ENCODE data around the gene FBLN1. TPM values are rescaled to one million over a fixed set of nuclear protein-coding genes. Genes with fewer than 3 reads are reported as not detected.

Gene FBLN1
- total RNA-seq, 2 donors from 2014 or later = 587 to 972 TPM

DNA sequence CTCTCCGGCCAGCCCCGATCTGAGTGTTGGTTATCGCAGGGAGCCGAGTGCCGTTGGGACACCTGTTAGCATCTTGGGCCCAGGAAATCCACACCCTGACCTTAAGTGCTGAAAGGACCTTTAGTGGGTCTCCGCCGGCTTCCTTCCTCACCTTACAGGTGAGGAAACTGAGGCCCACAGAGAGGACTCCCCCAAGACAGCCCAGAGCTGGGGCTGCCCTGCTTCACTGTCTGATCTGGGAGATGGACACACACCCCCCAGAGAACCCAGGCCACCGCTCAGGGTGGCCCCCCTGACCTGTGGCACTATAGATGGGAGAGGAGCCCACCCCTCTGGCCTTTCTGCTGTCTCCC is 73.6 kb downstream of the FBLN1 start:
- Histone ChIP-seq H3K4me1 (ENCODE audit: control insufficient read depth in 1 of 2, low read depth in 2 of 2) (no peaks in the 10 kb centered on the region), H3K27me3 (replicated peaks; ENCODE audit: insufficient read depth) (no peaks in the 10 kb centered on the region), H3K27ac (no peak overlapping the region), H3K4me3 (no peak overlapping the region), H3K36me3 (peaks cover 4% of the 10 kb centered on the region), H3K9me3 (peaks cover 3% of the 10 kb centered on the region)
- TF ChIP-seq, protein P1, sequence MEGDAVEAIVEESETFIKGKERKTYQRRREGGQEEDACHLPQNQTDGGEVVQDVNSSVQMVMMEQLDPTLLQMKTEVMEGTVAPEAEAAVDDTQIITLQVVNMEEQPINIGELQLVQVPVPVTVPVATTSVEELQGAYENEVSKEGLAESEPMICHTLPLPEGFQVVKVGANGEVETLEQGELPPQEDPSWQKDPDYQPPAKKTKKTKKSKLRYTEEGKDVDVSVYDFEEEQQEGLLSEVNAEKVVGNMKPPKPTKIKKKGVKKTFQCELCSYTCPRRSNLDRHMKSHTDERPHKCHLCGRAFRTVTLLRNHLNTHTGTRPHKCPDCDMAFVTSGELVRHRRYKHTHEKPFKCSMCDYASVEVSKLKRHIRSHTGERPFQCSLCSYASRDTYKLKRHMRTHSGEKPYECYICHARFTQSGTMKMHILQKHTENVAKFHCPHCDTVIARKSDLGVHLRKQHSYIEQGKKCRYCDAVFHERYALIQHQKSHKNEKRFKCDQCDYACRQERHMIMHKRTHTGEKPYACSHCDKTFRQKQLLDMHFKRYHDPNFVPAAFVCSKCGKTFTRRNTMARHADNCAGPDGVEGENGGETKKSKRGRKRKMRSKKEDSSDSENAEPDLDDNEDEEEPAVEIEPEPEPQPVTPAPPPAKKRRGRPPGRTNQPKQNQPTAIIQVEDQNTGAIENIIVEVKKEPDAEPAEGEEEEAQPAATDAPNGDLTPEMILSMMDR (IDR thresholded peaks at IDR 0.05) = no peak
- DNase-seq (ENCODE audit: low spot score) = no peak
- ATAC-seq (ENCODE audit: insufficient number of reproducible peaks, low FRiP score, low read depth) = no peak

DNA sequence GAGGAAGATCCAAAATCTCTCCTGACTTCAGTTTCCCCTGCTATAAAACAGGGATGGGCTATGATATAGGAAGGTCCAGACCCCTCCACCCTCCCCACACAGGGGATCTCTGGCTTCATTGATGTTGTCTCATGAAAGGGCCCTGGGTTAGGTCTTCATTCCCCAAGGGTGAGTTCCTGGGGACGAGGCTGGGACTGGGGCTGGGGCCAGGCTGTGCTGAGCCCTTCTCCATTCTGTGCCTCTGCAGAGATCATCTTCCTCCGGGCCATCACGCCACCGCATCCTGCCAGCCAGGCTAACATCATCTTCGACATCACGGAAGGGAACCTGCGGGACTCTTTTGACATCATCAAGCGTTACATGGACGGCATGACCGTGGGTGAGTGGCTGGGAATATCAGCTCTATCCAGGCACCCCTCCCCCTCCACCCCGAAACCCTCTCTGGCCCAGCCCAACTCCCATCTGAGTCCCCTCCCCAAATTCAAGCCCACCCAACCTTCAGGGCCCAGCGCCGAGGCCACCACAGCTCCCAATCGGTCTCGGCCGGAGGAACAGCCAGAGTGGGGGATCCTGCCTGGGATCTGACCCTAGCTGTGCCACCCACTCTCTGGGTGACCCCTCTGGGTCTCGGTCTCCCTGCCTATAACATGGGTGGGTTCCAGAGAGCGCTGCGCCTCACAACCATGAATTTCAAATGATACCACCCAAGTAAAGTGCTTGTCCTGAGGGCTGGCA is 74.2 kb downstream of the FBLN1 start:
- no peaks in the 10 kb centered on the region for H3K9me3 ChIP-seq
- no peaks in the 10 kb centered on the region for H3K27me3 ChIP-seq (replicated peaks; ENCODE audit: insufficient read depth)
- H3K4me1 ChIP-seq (ENCODE audit: control insufficient read depth in 1 of 2, low read depth in 2 of 2) = no peaks in the 10 kb centered on the region
- DNase-seq (ENCODE audit: low spot score) (no peak), ATAC-seq (ENCODE audit: insufficient number of reproducible peaks, low FRiP score, low read depth) (no peak)
- H3K4me3 ChIP-seq = no peak overlapping the region
- H3K36me3 ChIP-seq = peaks cover 4% of the 10 kb centered on the region
- no peak overlapping the region for H3K27ac ChIP-seq
- TF ChIP-seq, protein P1 (IDR thresholded peaks at IDR 0.05) = no peak

DNA sequence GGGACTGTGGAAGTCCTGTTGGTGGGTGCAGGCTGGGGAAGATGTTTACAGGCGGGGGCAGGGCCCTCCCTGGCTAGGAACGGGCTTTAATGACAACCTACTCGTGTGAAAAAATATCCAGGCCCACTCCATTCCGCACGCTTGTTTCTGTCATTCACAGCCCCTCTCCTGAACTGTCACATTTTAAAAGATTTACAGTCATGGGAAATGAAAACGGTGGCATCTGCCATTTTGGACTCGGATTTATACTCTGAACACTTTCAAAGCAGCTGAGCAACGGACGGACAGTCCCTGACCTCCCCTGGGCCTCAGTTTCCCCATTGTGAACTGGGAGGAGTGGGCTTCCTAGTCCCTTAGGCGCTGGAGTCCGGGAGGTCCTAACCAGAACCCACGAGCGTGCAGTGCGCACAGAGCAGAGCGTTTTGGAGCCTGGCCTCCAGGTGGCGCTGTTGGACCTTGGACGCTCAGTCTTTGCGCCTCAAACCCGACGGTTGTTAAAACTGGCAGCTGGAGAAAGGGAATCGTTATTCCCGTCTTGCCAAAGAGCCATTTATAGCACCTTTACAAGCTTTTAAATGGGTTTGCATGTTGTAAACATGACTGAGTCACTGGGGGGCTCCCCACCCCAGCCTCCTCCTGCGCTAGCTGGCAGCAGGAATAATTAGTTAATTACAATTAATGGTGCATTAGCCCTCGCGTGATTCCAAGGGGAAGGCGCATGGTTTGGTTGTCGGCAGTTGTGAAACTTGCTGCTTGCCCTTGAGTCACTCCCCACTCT is 75.3 kb downstream of the FBLN1 start:
- Histone ChIP-seq H3K27ac (no peak overlapping the region), H3K4me3 (no peak overlapping the region), H3K9me3 (no peaks in the 10 kb centered on the region), H3K4me1 (ENCODE audit: control insufficient read depth in 1 of 2, low read depth in 2 of 2) (no peaks in the 10 kb centered on the region), H3K36me3 (peaks cover 4% of the 10 kb centered on the region), H3K27me3 (replicated peaks; ENCODE audit: insufficient read depth) (no peaks in the 10 kb centered on the region)
- ATAC-seq (ENCODE audit: insufficient number of reproducible peaks, low FRiP score, low read depth) = no peak
- TF ChIP-seq, protein P1 (IDR thresholded peaks at IDR 0.05) = peak; percentile 87
- no peak for DNase-seq (ENCODE audit: low spot score)

DNA sequence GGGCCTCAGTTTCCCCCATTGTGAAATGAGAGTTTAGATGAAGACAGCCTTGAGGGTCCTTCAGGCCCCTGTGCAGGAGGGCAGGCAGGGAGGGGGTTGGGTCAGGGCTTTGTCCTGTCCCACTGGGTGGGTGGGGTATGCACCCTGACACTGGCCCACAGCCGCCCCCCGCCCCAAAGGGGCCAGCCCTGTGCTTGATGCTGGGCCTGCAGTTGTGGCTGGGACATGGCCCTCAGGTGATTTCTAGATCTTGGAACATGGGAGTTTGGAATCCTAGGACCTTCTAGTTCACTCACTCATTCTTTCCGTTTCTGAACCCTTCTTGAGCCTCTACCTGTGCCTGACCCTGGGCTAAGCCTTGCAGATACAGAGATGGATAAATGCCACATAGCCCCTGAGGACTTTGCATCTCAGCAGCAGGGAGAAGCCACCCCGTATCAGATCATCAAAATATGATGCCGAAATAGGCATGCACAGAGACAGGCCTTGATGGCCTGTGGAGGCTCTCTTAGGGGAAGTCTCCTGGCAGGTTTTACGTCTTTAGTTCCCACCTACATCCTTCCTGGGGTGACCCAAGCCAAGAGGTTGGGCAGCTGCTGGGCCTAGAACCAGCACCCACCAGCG is 76.0 kb downstream of the FBLN1 start:
- no peak for DNase-seq (ENCODE audit: low spot score)
- H3K36me3 ChIP-seq = peaks cover 4% of the 10 kb centered on the region
- TF ChIP-seq, protein P1 (IDR thresholded peaks at IDR 0.05) = no peak
- ATAC-seq (ENCODE audit: insufficient number of reproducible peaks, low FRiP score, low read depth) = no peak
- H3K27me3 ChIP-seq (replicated peaks; ENCODE audit: insufficient read depth) = no peaks in the 10 kb centered on the region
- H3K9me3 ChIP-seq = no peaks in the 10 kb centered on the region
- H3K4me1 ChIP-seq (ENCODE audit: control insufficient read depth in 1 of 2, low read depth in 2 of 2) = no peaks in the 10 kb centered on the region
- no peak overlapping the region for H3K4me3 ChIP-seq
- no peak overlapping the region for H3K27ac ChIP-seq

DNA sequence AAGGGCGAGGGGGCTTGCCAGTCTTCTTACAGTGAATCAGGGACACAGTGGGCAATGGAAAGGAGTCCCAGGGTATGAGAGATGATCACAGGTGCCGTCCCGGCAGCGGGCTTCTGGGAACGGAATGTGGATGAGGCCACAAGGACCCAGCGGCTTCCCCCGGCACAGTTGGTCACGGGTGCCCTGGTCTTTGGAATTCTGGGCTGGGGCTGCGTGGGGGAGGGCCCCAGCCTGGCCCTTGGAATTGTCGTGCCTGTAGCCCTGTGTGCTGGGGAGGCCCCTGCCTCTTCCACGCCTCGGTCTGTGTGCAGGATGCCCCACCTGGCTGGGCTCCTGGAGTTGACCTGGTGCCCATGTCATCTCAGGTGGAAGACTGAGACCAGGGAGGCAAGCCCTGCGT is 76.6 kb downstream of the FBLN1 start:
- no peak for DNase-seq (ENCODE audit: low spot score)
- no peaks in the 10 kb centered on the region for H3K27me3 ChIP-seq (replicated peaks; ENCODE audit: insufficient read depth)
- H3K4me3 ChIP-seq = no peak overlapping the region
- ATAC-seq (ENCODE audit: insufficient number of reproducible peaks, low FRiP score, low read depth) = no peak
- TF ChIP-seq, protein P1 (IDR thresholded peaks at IDR 0.05) = no peak
- H3K36me3 ChIP-seq = peaks cover 4% of the 10 kb centered on the region
- no peak overlapping the region for H3K27ac ChIP-seq
- H3K4me1 ChIP-seq (ENCODE audit: control insufficient read depth in 1 of 2, low read depth in 2 of 2) = no peaks in the 10 kb centered on the region
- H3K9me3 ChIP-seq = no peaks in the 10 kb centered on the region
